ENCODE results near the gene RNF40. TPM values are rescaled to one million over a fixed set of nuclear protein-coding genes. Genes with fewer than 3 reads are reported as not detected.

The RNF40 gene
- total and polyA plus RNA-seq, 2 of the 8 experiments (the other 6 are each of a cell fraction or from before 2014, with no cell fraction given), result 38.5 to 68.7 TPM

- Histone ChIP-seq H3K79me2 (ENCODE audit: control insufficient read depth in 1 of 2, insufficient read depth in 2 of 2, low read length in 2 of 2) (peaks cover 4 to 20% of the 10 kb centered on the region in 2 experiments; a peak in 2 of 4 replicates), H3K23ac (ENCODE audit: insufficient read length) (no peak overlapping the region), H2BK20ac (ENCODE audit: low read length) (no peak overlapping the region), H3K4me2 (ENCODE audit: insufficient read depth in 1 of 2, low read depth in 2 of 2, low read length in 2 of 2) (no peak overlapping the region), H2AFZ (ENCODE audit: low read length) (no peak overlapping the region), H2AK5ac (ENCODE audit: low read depth, low read length) (no peak overlapping the region), H3K79me1 (ENCODE audit: low read depth, low read length) (peaks cover 3% of the 10 kb centered on the region; the same call in 1 of the 2 replicates), H2BK120ac (replicated peaks; ENCODE audit: low read depth, low read length) (no peak overlapping the region), H3K4me3 (ENCODE audit: extremely low read depth in 1 of 4, insufficient read depth in 2 of 4, low read depth in 3 of 4, low read length in 4 of 4) (no peak overlapping the region), H2BK15ac (ENCODE audit: low read length) (no peak overlapping the region), H3K9me3 (ENCODE audit: insufficient read depth in 2 of 2, low read depth in 1 of 2, low read length in 1 of 2) (no peaks in the 10 kb centered on the region), H3K36me3 (ENCODE audit: control insufficient read depth in 2 of 4, insufficient read depth in 4 of 4, low read length in 3 of 4) (peaks cover 42 to 69% (median 59%) of the 10 kb centered on the region in 4 experiments), H3K4ac (replicated peaks; ENCODE audit: insufficient read length, low read depth, low read length) (no peak overlapping the region), H3K9ac (replicated peaks in 1 of 4; ENCODE audit: extremely low read depth in 1 of 4, low read depth in 3 of 4, low read length in 3 of 4) (no peak overlapping the region), H3K56ac (replicated peaks; ENCODE audit: insufficient read length, low read depth, low read length) (no peak overlapping the region), H3K27me3 (replicated peaks in 1 of 4; ENCODE audit: control insufficient read depth in 3 of 4, extremely low read depth in 1 of 4, insufficient read depth in 3 of 4, low read length in 3 of 4) (no peaks in the 10 kb centered on the region; a peak in 1 of 7 replicates), H4K91ac (replicated peaks; ENCODE audit: insufficient read length, low read length) (no peak overlapping the region), H2BK5ac (ENCODE audit: low read depth, low read length) (no peak overlapping the region), H3K18ac (ENCODE audit: extremely low read depth, low read length) (no peak overlapping the region), H2BK12ac (ENCODE audit: low read depth, low read length) (no peak overlapping the region), H3K27ac (ENCODE audit: low read depth, low read length) (no peak overlapping the region), H4K5ac (ENCODE audit: insufficient read length, low read depth, low read length) (no peak overlapping the region), H3K14ac (ENCODE audit: insufficient read length) (no peak overlapping the region), H3K4me1 (replicated peaks in 1 of 4; ENCODE audit: control insufficient read depth in 3 of 4, insufficient read depth in 4 of 4, low read length in 3 of 4) (peaks cover 0 to 11% (median 2%) of the 10 kb centered on the region in 4 experiments; a peak in 4 of 7 replicates), H4K8ac (ENCODE audit: extremely low read depth, insufficient read depth, low read length) (no peak overlapping the region), H4K20me1 (replicated peaks in 1 of 2; ENCODE audit: control insufficient read depth in 1 of 2, insufficient read depth in 2 of 2, low read length in 2 of 2) (peaks cover 11% of the 10 kb centered on the region in 2 experiments), H3K23me2 (ENCODE audit: low read depth, low read length) (peaks cover 14% of the 10 kb centered on the region)
- 94% methylated on average over 12 of the region's 12 CpGs; no CpG with 5 or more reads in 1 of the 2 experiments for WGBS, 2 experiments (ENCODE audit: extremely low coverage in 1 of 2, insufficient coverage in 1 of 2, insufficient read length in 1 of 2, insufficient replicate concordance in 2 of 2, low coverage in 1 of 2, low lambda C conversion rate in 2 of 2, missing lambda C conversion rate in 1 of 2)
- FAIRE-seq, result no peak
- DNase-seq (ENCODE audit: low read depth in 1 of 2, low spot score in 2 of 2), result no peak
- ChIA-PET CTCF (ENCODE audit: partially characterized antibody) (interaction anchor here (0.8 to 1.5 kb wide), 2 partner anchors 33 to 213 kb away, joined by 3 read pairs; no protein-coding TSS in a partner anchor), POLR2A (ENCODE audit: partially characterized antibody) (interaction anchor here (0.8 to 9.0 kb wide), 8 partner anchors 10 to 50 kb away, joined by 3 to 92 read pairs (median 3); partner anchors contain the start of gene PHKG2)
- TF ChIP-seq CBX5 (IDR thresholded peaks at IDR 0.05; ENCODE audit: low read depth, low read length), result no peak
- no peak for TF ChIP-seq RFX5 (IDR thresholded peaks at IDR 0.05; ENCODE audit: borderline replicate concordance, low read depth, low read length)
- no peak for TF ChIP-seq EZH2 (IDR thresholded peaks at IDR 0.05; ENCODE audit: low read depth, low read length, severe bottlenecking)
- no peak for TF ChIP-seq YY1 (IDR thresholded peaks at IDR 0.05; ENCODE audit: low read depth, low read length)
- TF ChIP-seq RAD21 (IDR thresholded peaks at IDR 0.05 in 1 of 2, conservative IDR thresholded peaks at IDR 0.05 in 1 of 2; ENCODE audit: low read depth in 2 of 2, low read length in 2 of 2), result no peak
- TF ChIP-seq SIN3A (conservative IDR thresholded peaks at IDR 0.05 in 1 of 2, IDR thresholded peaks at IDR 0.05 in 1 of 2; ENCODE audit: low read depth in 1 of 2, low read length in 2 of 2), result no peak
These were observed 2.8 kb downstream of the RNF40 start for GRCh38 chr16:30764816-30765465.

Measured in H1 (cell line).